8988T (cell line): ENCODE results near the gene TYW3.

Experiments used
- DNase-seq: peaks from one replicate; pipeline ENCODE4 v3.0.0; 2011

Gene TYW3

GRCh38 chr1:74732960-74733603 lies at the start of gene TYW3, which contains the start of gene CRYZ:
TYW3 (plus strand) TSS chr1:74733152; CDS start chr1:74733245, 93 bp downstream.
CRYZ (minus strand) TSS chr1:74733050; CDS start chr1:74724821, 8,229 bp downstream.
- peak; percentile 11 for DNase-seq

GRCh38 chr1:74683656-74684055 lies 49.3 kb upstream of the TYW3 start:
- no peak for DNase-seq

GRCh38 chr1:74684301-74684700 lies 48.7 kb upstream of the TYW3 start:
- no peak for DNase-seq

- no peak for DNase-seq
Measured at GRCh38 chr1:74686928-74687327, 46.0 kb upstream of the TYW3 start.

- no peak for DNase-seq
Measured at GRCh38 chr1:74689621-74690363, 43.2 kb upstream of the TYW3 start.

- no peak for DNase-seq
Measured at GRCh38 chr1:74690364-74690696, 42.6 kb upstream of the TYW3 start.

GRCh38 chr1:74690909-74691308 lies 42.0 kb upstream of the TYW3 start:
- DNase-seq, result no peak

- no peak for DNase-seq
Measured at GRCh38 chr1:74693473-74693872, 39.5 kb upstream of the TYW3 start.

- no peak for DNase-seq
Measured at GRCh38 chr1:74697832-74698231, 35.1 kb upstream of the TYW3 start.

- no peak for DNase-seq
Measured at GRCh38 chr1:74699331-74699730, 33.6 kb upstream of the TYW3 start.

- DNase-seq, result no peak
Measured at GRCh38 chr1:74703386-74704182, 29.4 kb upstream of the TYW3 start.

- no peak for DNase-seq
Measured at GRCh38 chr1:74712881-74713280, 20.1 kb upstream of the TYW3 start.

GRCh38 chr1:74713849-74714248 lies 19.1 kb upstream of the TYW3 start:
- no peak for DNase-seq

GRCh38 chr1:74714429-74715235 lies 18.3 kb upstream of the TYW3 start:
- no peak for DNase-seq

GRCh38 chr1:74715236-74715502 lies 17.8 kb upstream of the TYW3 start:
- DNase-seq, result no peak

GRCh38 chr1:74715806-74716205 lies 17.1 kb upstream of the TYW3 start:
- DNase-seq, result no peak

- no peak for DNase-seq
Measured at GRCh38 chr1:74716822-74717221, 16.1 kb upstream of the TYW3 start.

- DNase-seq, result no peak
Measured at GRCh38 chr1:74717626-74718025, 15.3 kb upstream of the TYW3 start.

- no peak for DNase-seq
Measured at GRCh38 chr1:74726063-74726462, 6.9 kb upstream of the TYW3 start.

- no peak for DNase-seq
Measured at GRCh38 chr1:74728736-74729135, 4.2 kb upstream of the TYW3 start.

GRCh38 chr1:74729741-74730478 lies 3.0 kb upstream of the TYW3 start:
- no peak for DNase-seq

GRCh38 chr1:74731399-74732052 lies 1.4 kb upstream of the TYW3 start:
- DNase-seq, result no peak
